ENCODE measurements around the gene EGFR.

The EGFR gene

DNA sequence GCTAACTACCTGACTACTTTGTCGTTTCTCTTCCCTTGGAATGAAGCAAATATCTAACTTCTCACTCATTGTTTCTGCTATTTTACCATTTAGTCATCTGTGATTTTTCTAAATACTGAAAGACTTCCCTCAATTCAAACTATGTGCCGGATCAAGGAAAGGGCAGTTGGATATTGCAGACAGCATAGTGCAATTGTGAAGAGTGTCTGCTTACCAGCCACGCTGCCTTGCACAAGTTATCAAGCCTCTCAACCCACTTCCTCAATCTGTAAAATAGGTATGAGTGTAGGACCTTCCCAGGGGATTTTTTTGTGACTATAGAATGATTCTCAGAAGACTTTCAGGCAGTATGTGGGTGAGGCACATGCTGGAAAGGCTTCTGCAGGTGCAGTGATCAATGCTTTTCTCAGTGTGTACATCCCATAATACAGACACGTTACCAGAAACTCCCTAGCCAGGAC, 54.3 kb downstream of the EGFR start:
- H3K79me2 ChIP-seq (ENCODE audit: insufficient read depth, low read length) = no peaks in the 10 kb centered on the region
- H3K9me2 ChIP-seq (replicated peaks; ENCODE audit: insufficient read depth, low read length) = no peaks in the 10 kb centered on the region
- H3K9ac ChIP-seq (ENCODE audit: low read length) = no peak overlapping the region
- no peak overlapping the region for H3K4me2 ChIP-seq (ENCODE audit: low read depth, low read length, poor library complexity, severe bottlenecking)
- H3K36me3 ChIP-seq (ENCODE audit: low read length) = no peaks in the 10 kb centered on the region
- no peaks in the 10 kb centered on the region for H4K20me1 ChIP-seq (ENCODE audit: low read depth, low read length)
- no peak overlapping the region for H3K27ac ChIP-seq (ENCODE audit: low read depth, low read length)
- H2AFZ ChIP-seq (ENCODE audit: low read depth, low read length, severe bottlenecking) = no peak overlapping the region
- no peaks in the 10 kb centered on the region for H3K27me3 ChIP-seq (ENCODE audit: low read length)
- H3K4me3 ChIP-seq (ENCODE audit: insufficient read depth, low read length, poor library complexity, severe bottlenecking) = no peak overlapping the region
- H3K9me3 ChIP-seq (ENCODE audit: insufficient read depth, low read length) = no peaks in the 10 kb centered on the region
- TF ChIP-seq EZH2phosphoT487 (conservative IDR thresholded peaks at IDR 0.05; ENCODE audit: low read length) = no peak
- TF ChIP-seq, protein P1, sequence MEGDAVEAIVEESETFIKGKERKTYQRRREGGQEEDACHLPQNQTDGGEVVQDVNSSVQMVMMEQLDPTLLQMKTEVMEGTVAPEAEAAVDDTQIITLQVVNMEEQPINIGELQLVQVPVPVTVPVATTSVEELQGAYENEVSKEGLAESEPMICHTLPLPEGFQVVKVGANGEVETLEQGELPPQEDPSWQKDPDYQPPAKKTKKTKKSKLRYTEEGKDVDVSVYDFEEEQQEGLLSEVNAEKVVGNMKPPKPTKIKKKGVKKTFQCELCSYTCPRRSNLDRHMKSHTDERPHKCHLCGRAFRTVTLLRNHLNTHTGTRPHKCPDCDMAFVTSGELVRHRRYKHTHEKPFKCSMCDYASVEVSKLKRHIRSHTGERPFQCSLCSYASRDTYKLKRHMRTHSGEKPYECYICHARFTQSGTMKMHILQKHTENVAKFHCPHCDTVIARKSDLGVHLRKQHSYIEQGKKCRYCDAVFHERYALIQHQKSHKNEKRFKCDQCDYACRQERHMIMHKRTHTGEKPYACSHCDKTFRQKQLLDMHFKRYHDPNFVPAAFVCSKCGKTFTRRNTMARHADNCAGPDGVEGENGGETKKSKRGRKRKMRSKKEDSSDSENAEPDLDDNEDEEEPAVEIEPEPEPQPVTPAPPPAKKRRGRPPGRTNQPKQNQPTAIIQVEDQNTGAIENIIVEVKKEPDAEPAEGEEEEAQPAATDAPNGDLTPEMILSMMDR (IDR thresholded peaks at IDR 0.05; ENCODE audit: insufficient read depth, low read length, poor library complexity, severe bottlenecking) = no peak
- no peaks in the 10 kb centered on the region for H3F3A ChIP-seq (ENCODE audit: insufficient read depth)

- Histone ChIP-seq H3K9me3 (ENCODE audit: insufficient read depth, low read length) (no peaks in the 10 kb centered on the region), H4K20me1 (ENCODE audit: low read depth, low read length) (no peaks in the 10 kb centered on the region), H3K27ac (ENCODE audit: low read depth, low read length) (no peak overlapping the region), H3K36me3 (ENCODE audit: low read length) (no peaks in the 10 kb centered on the region), H3K9ac (ENCODE audit: low read length) (no peak overlapping the region), H3K27me3 (ENCODE audit: low read length) (no peaks in the 10 kb centered on the region), H3K9me2 (replicated peaks; ENCODE audit: insufficient read depth, low read length) (no peaks in the 10 kb centered on the region), H3K4me3 (ENCODE audit: insufficient read depth, low read length, poor library complexity, severe bottlenecking) (no peak overlapping the region), H2AFZ (ENCODE audit: low read depth, low read length, severe bottlenecking) (peak overlapping the region; percentile 17), H3F3A (ENCODE audit: insufficient read depth) (no peaks in the 10 kb centered on the region), H3K4me2 (ENCODE audit: low read depth, low read length, poor library complexity, severe bottlenecking) (no peak overlapping the region), H3K79me2 (ENCODE audit: insufficient read depth, low read length) (no peaks in the 10 kb centered on the region)
- TF ChIP-seq, protein P1 (IDR thresholded peaks at IDR 0.05; ENCODE audit: insufficient read depth, low read length, poor library complexity, severe bottlenecking) = no peak
- no peak for TF ChIP-seq EZH2phosphoT487 (conservative IDR thresholded peaks at IDR 0.05; ENCODE audit: low read length)
These were observed 55.2 kb downstream of the EGFR start for GRCh38 chr7:55073976-55074528.

DNA sequence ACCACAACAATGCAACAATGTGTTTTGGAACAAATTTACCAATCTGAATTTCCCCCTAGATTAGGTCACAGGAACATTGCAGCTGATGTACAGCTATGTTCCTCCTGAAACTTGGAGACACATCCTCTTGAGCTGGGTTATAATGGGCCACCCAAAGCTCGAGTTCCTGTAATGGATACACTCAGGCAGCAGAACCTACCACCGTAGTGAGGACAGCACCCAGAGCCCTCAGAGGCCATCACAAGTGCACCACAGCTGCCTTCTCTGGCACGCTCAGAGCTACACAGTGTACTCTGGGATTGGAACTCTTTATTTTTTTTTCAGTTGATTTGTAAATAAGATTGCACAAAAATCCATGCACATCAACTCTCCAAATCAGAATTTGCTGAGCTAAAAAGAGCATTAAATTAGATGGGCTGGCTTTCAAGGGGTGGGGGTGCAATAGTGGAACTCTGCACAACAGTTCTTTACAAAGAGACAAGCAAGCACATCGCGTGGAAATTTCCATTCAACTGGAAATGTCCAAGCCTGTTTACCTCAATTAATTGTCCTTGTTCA, 56.7 kb downstream of the EGFR start:
- H3K9me2 ChIP-seq (replicated peaks; ENCODE audit: insufficient read depth, low read length) = no peaks in the 10 kb centered on the region
- H3K9ac ChIP-seq (ENCODE audit: low read length) = no peak overlapping the region
- H3K4me2 ChIP-seq (ENCODE audit: low read depth, low read length, poor library complexity, severe bottlenecking) = no peak overlapping the region
- no peaks in the 10 kb centered on the region for H4K20me1 ChIP-seq (ENCODE audit: low read depth, low read length)
- H3K9me3 ChIP-seq (ENCODE audit: insufficient read depth, low read length) = no peaks in the 10 kb centered on the region
- no peak overlapping the region for H2AFZ ChIP-seq (ENCODE audit: low read depth, low read length, severe bottlenecking)
- no peaks in the 10 kb centered on the region for H3F3A ChIP-seq (ENCODE audit: insufficient read depth)
- no peak overlapping the region for H3K27ac ChIP-seq (ENCODE audit: low read depth, low read length)
- TF ChIP-seq, protein P1 (IDR thresholded peaks at IDR 0.05; ENCODE audit: insufficient read depth, low read length, poor library complexity, severe bottlenecking) = no peak
- TF ChIP-seq EZH2phosphoT487 (conservative IDR thresholded peaks at IDR 0.05; ENCODE audit: low read length) = no peak
- H3K27me3 ChIP-seq (ENCODE audit: low read length) = no peaks in the 10 kb centered on the region
- no peaks in the 10 kb centered on the region for H3K79me2 ChIP-seq (ENCODE audit: insufficient read depth, low read length)
- H3K36me3 ChIP-seq (ENCODE audit: low read length) = no peaks in the 10 kb centered on the region
- H3K4me3 ChIP-seq (ENCODE audit: insufficient read depth, low read length, poor library complexity, severe bottlenecking) = no peak overlapping the region
